ENCODE results near the gene AGPAT3. TPM values are rescaled to one million over a fixed set of nuclear protein-coding genes. Genes with fewer than 3 reads are reported as not detected.

The AGPAT3 gene
- total RNA-seq, 1 donor from 2014 or later, result 7.8 TPM

DNA sequence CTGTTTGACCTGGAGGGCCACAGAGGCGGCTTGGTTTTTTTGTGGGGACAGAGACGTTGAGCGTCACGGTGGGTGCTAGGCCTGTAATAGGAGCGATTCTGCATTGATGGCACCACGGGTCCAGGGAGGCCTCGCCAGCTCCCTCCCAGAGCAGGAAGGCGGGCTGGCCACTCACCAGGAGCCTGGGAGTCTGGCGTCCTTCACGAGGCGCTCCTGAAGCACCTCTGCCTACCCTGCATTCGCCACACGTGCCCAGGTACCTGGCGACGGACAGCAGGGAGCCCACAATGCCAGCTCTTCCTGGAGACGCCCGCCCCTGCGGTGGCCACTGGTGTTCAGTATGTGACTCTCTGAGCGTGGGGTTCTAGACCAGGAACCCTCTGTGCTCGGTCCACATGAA is 77.2 kb downstream of the AGPAT3 start:
- no peaks in the 10 kb centered on the region for H3K36me3 ChIP-seq

DNA sequence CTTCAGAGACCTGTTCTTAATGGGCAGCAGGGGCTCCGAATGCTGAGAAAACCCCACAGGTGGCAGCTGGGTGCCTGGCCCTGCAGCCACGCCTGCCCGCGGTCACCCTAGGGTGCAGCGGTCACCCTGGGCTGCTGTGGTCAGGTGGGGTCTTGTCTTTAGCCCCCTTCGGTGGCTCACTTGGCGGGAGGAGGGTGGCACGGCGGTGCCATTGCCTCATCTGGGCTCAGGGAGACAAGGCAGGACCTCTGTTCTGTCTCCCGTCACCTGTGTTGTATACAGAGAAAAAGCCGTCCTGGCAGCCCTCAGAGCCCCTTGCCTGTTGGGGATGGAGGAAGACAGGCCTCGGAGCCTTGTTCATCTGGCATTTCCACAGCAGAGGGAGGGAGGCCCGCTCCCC is 77.6 kb downstream of the AGPAT3 start:
- Histone ChIP-seq H3K4me2 (no peak overlapping the region), H3K9ac (no peak overlapping the region), H3K4me3 (no peak overlapping the region), H3K27me3 (no peaks in the 10 kb centered on the region), H4K20me1 (ENCODE audit: low read depth) (no peaks in the 10 kb centered on the region), H3K27ac (no peak overlapping the region), H3K4me1 (peaks cover 14% of the 10 kb centered on the region), H3F3A (ENCODE audit: low read depth) (peaks cover 5% of the 10 kb centered on the region), H3K79me2 (ENCODE audit: low read depth) (no peaks in the 10 kb centered on the region), H3K36me3 (no peaks in the 10 kb centered on the region), H3K9me3 (ENCODE audit: low read depth) (no peaks in the 10 kb centered on the region), H2AFZ (replicated peaks) (no peak overlapping the region)
- TF ChIP-seq EZH2 (IDR thresholded peaks at IDR 0.05) (no peak), CTCF (IDR thresholded peaks at IDR 0.05) (no peak), EZH2phosphoT487 (IDR thresholded peaks at IDR 0.05) (no peak)
- no peak for DNase-seq (ENCODE audit: low spot score)
- Mint-ChIP-seq H3K4me3 (no peak overlapping the region), H3K27me3 (ENCODE audit: insufficient read depth, low read depth) (no peaks in the 10 kb centered on the region), H3K27ac (no peak overlapping the region), H3K9me3 (no peaks in the 10 kb centered on the region), H3K36me3 (no peaks in the 10 kb centered on the region), H3K4me1 (peaks cover 33% of the 10 kb centered on the region)

More for the DNA sequence above, 77.2 kb downstream of the AGPAT3 start:
- Mint-ChIP-seq H3K36me3 (no peaks in the 10 kb centered on the region), H3K9me3 (no peaks in the 10 kb centered on the region), H3K4me3 (no peak overlapping the region), H3K27me3 (ENCODE audit: insufficient read depth, low read depth) (no peaks in the 10 kb centered on the region), H3K27ac (no peak overlapping the region), H3K4me1 (peaks cover 35% of the 10 kb centered on the region)
- no peak for DNase-seq (ENCODE audit: low spot score)
- H3K4me1 ChIP-seq, result peaks cover 14% of the 10 kb centered on the region
- no peaks in the 10 kb centered on the region for H3K9me3 ChIP-seq (ENCODE audit: low read depth)
- no peaks in the 10 kb centered on the region for H3K79me2 ChIP-seq (ENCODE audit: low read depth)
- H3K4me3 ChIP-seq, result no peak overlapping the region
- H3K27ac ChIP-seq, result no peak overlapping the region
- no peak overlapping the region for H3K4me2 ChIP-seq
- H4K20me1 ChIP-seq (ENCODE audit: low read depth), result no peaks in the 10 kb centered on the region
- H3F3A ChIP-seq (ENCODE audit: low read depth), result peaks cover 5% of the 10 kb centered on the region
- H2AFZ ChIP-seq (replicated peaks), result no peak overlapping the region
- H3K9ac ChIP-seq, result no peak overlapping the region
- no peaks in the 10 kb centered on the region for H3K27me3 ChIP-seq
- TF ChIP-seq CTCF (IDR thresholded peaks at IDR 0.05), result no peak
- no peak for TF ChIP-seq EZH2phosphoT487 (IDR thresholded peaks at IDR 0.05)
- no peak for TF ChIP-seq EZH2 (IDR thresholded peaks at IDR 0.05)

GRCh38 chr21:43943512-43944077 is 78.6 kb downstream of the AGPAT3 start:
- Histone ChIP-seq H3K4me2 (no peak overlapping the region), H3K4me3 (no peak overlapping the region), H3K79me2 (ENCODE audit: low read depth) (no peaks in the 10 kb centered on the region), H3K9me3 (ENCODE audit: low read depth) (no peaks in the 10 kb centered on the region), H2AFZ (replicated peaks) (no peak overlapping the region), H4K20me1 (ENCODE audit: low read depth) (no peaks in the 10 kb centered on the region), H3F3A (ENCODE audit: low read depth) (peaks cover 5% of the 10 kb centered on the region), H3K9ac (no peak overlapping the region), H3K36me3 (no peaks in the 10 kb centered on the region), H3K27me3 (no peaks in the 10 kb centered on the region), H3K27ac (no peak overlapping the region), H3K4me1 (peaks cover 14% of the 10 kb centered on the region)
- Mint-ChIP-seq H3K27me3 (ENCODE audit: insufficient read depth, low read depth) (no peaks in the 10 kb centered on the region), H3K4me1 (peaks cover 26% of the 10 kb centered on the region), H3K9me3 (no peaks in the 10 kb centered on the region), H3K36me3 (peaks cover 5% of the 10 kb centered on the region), H3K4me3 (no peak overlapping the region), H3K27ac (no peak overlapping the region)
- no peak for DNase-seq (ENCODE audit: low spot score)
- no peak for TF ChIP-seq EZH2phosphoT487 (IDR thresholded peaks at IDR 0.05)
- TF ChIP-seq CTCF (IDR thresholded peaks at IDR 0.05), result no peak
- no peak for TF ChIP-seq EZH2 (IDR thresholded peaks at IDR 0.05)
